Endothelial cell of umbilical vein (primary cell): Measurements from ENCODE around the gene HTRA2.

Experiments
- CTCF ChIP-seq, 2 donors: IDR thresholded peaks; 1 replicate in 1 of 2; 2 replicates in 1 of 2; pipeline ENCODE4 v1.5.1; 2011; ENCODE audit warnings: low read length in 2 of 2, mild to moderate bottlenecking in 2 of 2, moderate library complexity in 2 of 2, control low read depth in 1 of 2, inconsistent platforms in 1 of 2, low read depth in 1 of 2; ENCODE audit not compliant: insufficient read depth in 1 of 2; ENCODE audit errors: extremely low read depth in 1 of 2
- EZH2 ChIP-seq: IDR thresholded peaks from 2 replicates; pipeline ENCODE4 v1.6.1; 2012; ENCODE audit warnings: borderline replicate concordance, low read depth, mild to moderate bottlenecking, moderate library complexity, low read length, inconsistent platforms; ENCODE audit not compliant: severe bottlenecking
- JUN ChIP-seq: IDR thresholded peaks from 2 replicates; pipeline ENCODE4 v1.6.1; 2011; ENCODE audit warnings: borderline replicate concordance, low read depth; ENCODE audit not compliant: insufficient read length, insufficient read depth
- MYC ChIP-seq: IDR thresholded peaks from one replicate; pipeline ENCODE4 v1.6.1; 2011; ENCODE audit warnings: mild to moderate bottlenecking, low read depth, low read length
- POLR2A ChIP-seq: IDR thresholded peaks from 2 replicates; pipeline ENCODE4 v1.6.1; 2012; ENCODE audit warnings: low read depth, mild to moderate bottlenecking, control low read depth, low read length
- POLR2AphosphoS5 ChIP-seq: IDR thresholded peaks from 2 replicates; pipeline ENCODE4 v1.6.1; 2012; ENCODE audit warnings: low read depth, mild to moderate bottlenecking, control low read depth, low read length, moderate library complexity; ENCODE audit not compliant: insufficient read depth
- TF ChIP-seq, protein P1 (sequence below): IDR thresholded peaks from 2 replicates; pipeline ENCODE4 v1.6.1; 2011; ENCODE audit not compliant: insufficient read depth, insufficient read length

DNA sequence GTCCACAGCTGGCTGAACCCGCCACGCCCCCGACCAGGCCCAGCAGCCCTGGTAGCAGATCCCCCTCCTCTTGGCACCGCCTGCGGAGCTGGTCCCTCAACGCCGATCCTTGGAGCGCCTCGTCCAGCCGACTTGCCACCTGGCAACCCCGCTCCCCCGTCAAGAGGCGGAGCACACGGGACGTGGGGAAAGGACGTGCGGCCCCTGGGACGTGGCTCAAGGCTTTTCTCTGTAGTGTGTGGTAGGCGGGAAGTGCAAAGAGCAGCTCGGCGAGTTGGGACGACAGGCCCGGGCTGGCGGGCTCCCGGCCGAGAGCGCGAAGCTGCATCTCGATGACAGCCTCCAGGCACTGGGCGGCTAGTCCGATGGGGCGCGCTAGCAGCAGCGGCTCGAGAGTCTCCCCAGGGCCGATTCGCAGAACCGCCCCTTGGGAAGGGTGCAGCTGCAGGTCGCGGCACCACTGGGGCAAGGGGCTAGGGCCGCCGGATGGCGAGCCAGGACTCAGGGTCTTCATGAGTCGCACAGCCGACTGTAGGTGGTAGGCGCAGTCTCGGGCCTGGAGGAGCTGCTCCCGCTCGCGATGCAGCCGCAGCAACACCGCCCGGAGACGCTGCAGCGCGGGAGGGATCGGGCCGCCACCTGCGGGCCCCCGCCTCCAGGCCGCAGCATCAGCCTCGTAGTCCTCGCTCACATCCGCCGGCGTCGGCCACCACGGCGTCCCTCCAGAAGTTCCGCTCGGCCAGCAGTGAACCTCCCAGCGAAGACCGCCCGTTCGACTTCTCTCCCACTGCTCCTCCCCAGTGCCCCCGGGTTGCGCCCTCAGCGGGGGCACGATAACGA lies 47.6 kb upstream of the HTRA2 start:
- TF ChIP-seq, protein P1, sequence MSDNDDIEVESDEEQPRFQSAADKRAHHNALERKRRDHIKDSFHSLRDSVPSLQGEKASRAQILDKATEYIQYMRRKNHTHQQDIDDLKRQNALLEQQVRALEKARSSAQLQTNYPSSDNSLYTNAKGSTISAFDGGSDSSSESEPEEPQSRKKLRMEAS, result no peak
- TF ChIP-seq CTCF (IDR thresholded peaks at IDR 0.05; ENCODE audit: extremely low read depth in 1 of 2, insufficient read depth in 1 of 2, low read depth in 1 of 2, low read length in 2 of 2), result no peak
- no peak for TF ChIP-seq EZH2
- TF ChIP-seq MYC, result no peak
- TF ChIP-seq POLR2AphosphoS5, result no peak
- no peak for TF ChIP-seq JUN
- no peak for TF ChIP-seq POLR2A
